A673 (cell line): ENCODE results near the gene PRKD1. TPM values are rescaled to one million over a fixed set of nuclear protein-coding genes. Genes with fewer than 3 reads are reported as not detected.

Experiments
- BruUV-seq: library from RNA; stranded (reverse); fragments of 400-500 nt; replicated peaks from 2 replicates; lab custom pipeline; 2021; lab: Mats Ljungman, UMichigan
- CTCF ChIA-PET: fragments of 300-600 bp; sonication (Branson Sonifier 250); formaldehyde crosslinking; loops from one replicate; lab custom pipeline; 2022; ENCODE audit warnings: antibody characterized with exemption; lab: Charles Lee
- POLR2A ChIA-PET: fragments of 300-600 bp; sonication (Branson Sonifier 250); formaldehyde crosslinking; loops from one replicate; lab custom pipeline; 2022; ENCODE audit warnings: antibody characterized with exemption; ENCODE audit not compliant: low non-redundant PET; lab: Charles Lee
- DNase-seq: peaks from one replicate; pipeline ENCODE4 v3.0.0-alpha.2; 2015; ENCODE audit warnings: low spot score
- H3K27ac ChIP-seq: fragments of 200-600 bp; sonication (generic); 2 replicates; pipeline ENCODE4 v1.5.1; 2016; ENCODE audit warnings: mixed run types, low read depth, mild to moderate bottlenecking, mixed read lengths, antibody characterized with exemption, low read length; ENCODE audit not compliant: poor library complexity, severe bottlenecking
- H3K27me3 ChIP-seq: fragments of 200-600 bp; sonication (generic); replicated peaks from 2 replicates; pipeline ENCODE4 v1.6.1; 2017; ENCODE audit warnings: mixed run types, low read depth, mild to moderate bottlenecking, mixed read lengths, antibody characterized with exemption, low read length; ENCODE audit not compliant: insufficient read depth, poor library complexity
- H3K36me3 ChIP-seq: fragments of 200-600 bp; sonication (generic); 2 replicates; pipeline ENCODE4 v1.6.1; 2016; ENCODE audit warnings: mixed run types, mild to moderate bottlenecking, mixed read lengths, antibody characterized with exemption, low read length; ENCODE audit not compliant: insufficient read depth, poor library complexity, severe bottlenecking
- H3K4me1 ChIP-seq: fragments of 200-600 bp; sonication (generic); 2 replicates; pipeline ENCODE4 v1.6.1; 2017; ENCODE audit warnings: mixed run types, mild to moderate bottlenecking, mixed read lengths, antibody characterized with exemption, low read length; ENCODE audit not compliant: insufficient read depth, poor library complexity, severe bottlenecking
- H3K4me3 ChIP-seq: fragments of 200-600 bp; sonication (generic); 2 replicates; pipeline ENCODE4 v1.5.1; 2016; ENCODE audit warnings: low read depth, mixed run types, mild to moderate bottlenecking, mixed read lengths, low read length; ENCODE audit not compliant: poor library complexity, severe bottlenecking
- H3K9me3 ChIP-seq: fragments of 200-600 bp; sonication (generic); 2 replicates; pipeline ENCODE4 v1.6.1; 2016; ENCODE audit warnings: mixed run types, low read depth, mild to moderate bottlenecking, mixed read lengths, antibody characterized with exemption, low read length; ENCODE audit not compliant: poor library complexity, severe bottlenecking
- EZH2 ChIP-seq: fragments of 200-600 bp; sonication (generic); IDR thresholded peaks from 2 replicates; pipeline ENCODE4 v1.6.1; 2017; ENCODE audit warnings: borderline replicate concordance, low read depth, mild to moderate bottlenecking, mixed read lengths, antibody characterized with exemption, low read length; ENCODE audit not compliant: poor library complexity, severe bottlenecking
- intact Hi-C: fragments of 100-400 bp; cut with micrococcal nuclease; formaldehyde crosslinking; loops from one replicate; pipeline ENCODE4 v1.10.0; 2022; ENCODE audit not compliant: unreplicated experiment
- total RNA-seq: library from RNA; stranded (reverse); gene quantifications from 2 replicates; pipeline ENCODE4 v1.2.3, GENCODE V29; 2021
- TF ChIP-seq, protein P1 (sequence below): fragments of 300-800, 200-600 bp; sonication (generic); conservative IDR thresholded peaks from 2 replicates; pipeline ENCODE4 v1.5.1; 2017; ENCODE audit warnings: low read depth, mild to moderate bottlenecking, antibody characterized with exemption, low read length, moderate library complexity, mixed read lengths

Gene PRKD1
- total RNA-seq, 1 experiment from 2014 or later, result 45.7 TPM

- TF ChIP-seq, protein P1, sequence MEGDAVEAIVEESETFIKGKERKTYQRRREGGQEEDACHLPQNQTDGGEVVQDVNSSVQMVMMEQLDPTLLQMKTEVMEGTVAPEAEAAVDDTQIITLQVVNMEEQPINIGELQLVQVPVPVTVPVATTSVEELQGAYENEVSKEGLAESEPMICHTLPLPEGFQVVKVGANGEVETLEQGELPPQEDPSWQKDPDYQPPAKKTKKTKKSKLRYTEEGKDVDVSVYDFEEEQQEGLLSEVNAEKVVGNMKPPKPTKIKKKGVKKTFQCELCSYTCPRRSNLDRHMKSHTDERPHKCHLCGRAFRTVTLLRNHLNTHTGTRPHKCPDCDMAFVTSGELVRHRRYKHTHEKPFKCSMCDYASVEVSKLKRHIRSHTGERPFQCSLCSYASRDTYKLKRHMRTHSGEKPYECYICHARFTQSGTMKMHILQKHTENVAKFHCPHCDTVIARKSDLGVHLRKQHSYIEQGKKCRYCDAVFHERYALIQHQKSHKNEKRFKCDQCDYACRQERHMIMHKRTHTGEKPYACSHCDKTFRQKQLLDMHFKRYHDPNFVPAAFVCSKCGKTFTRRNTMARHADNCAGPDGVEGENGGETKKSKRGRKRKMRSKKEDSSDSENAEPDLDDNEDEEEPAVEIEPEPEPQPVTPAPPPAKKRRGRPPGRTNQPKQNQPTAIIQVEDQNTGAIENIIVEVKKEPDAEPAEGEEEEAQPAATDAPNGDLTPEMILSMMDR, result no peak
- TF ChIP-seq EZH2, result no peak
- no peak overlapping the region for H3K4me3 ChIP-seq
- ChIA-PET POLR2A (no interaction called here), CTCF (no interaction called here)
- no TSS peak for BruUV-seq
- no peaks in the 10 kb centered on the region for H3K4me1 ChIP-seq
- no peaks in the 10 kb centered on the region for H3K9me3 ChIP-seq
- no peaks in the 10 kb centered on the region for H3K27me3 ChIP-seq
- H3K36me3 ChIP-seq, result peaks cover 3% of the 10 kb centered on the region
- intact Hi-C loops, result no loop called here
- no peak for DNase-seq
- H3K27ac ChIP-seq, result no peak overlapping the region
These were observed 300.5 kb downstream of the PRKD1 start for GRCh38 chr14:29627137-29627536.

- POLR2A ChIA-PET, result interaction anchor here (0.7 kb wide), 1 partner anchor 644 kb away, joined by 3 read pairs; no protein-coding TSS in a partner anchor
These were observed 309.2 kb downstream of the PRKD1 start for GRCh38 chr14:29618323-29619067.

GRCh38 chr14:29616922-29617321 lies 310.7 kb downstream of the PRKD1 start:
- Histone ChIP-seq H3K27ac (no peak overlapping the region), H3K4me3 (no peak overlapping the region), H3K36me3 (no peaks in the 10 kb centered on the region), H3K4me1 (no peaks in the 10 kb centered on the region), H3K9me3 (peaks cover 3% of the 10 kb centered on the region), H3K27me3 (no peaks in the 10 kb centered on the region)
- TF ChIP-seq, protein P1, result no peak
- no peak for TF ChIP-seq EZH2
- ChIA-PET POLR2A (no interaction called here), CTCF (no interaction called here)
- no peak for DNase-seq
- no TSS peak for BruUV-seq
- intact Hi-C loops, result no loop called here

More at GRCh38 chr14:29618323-29619067, 309.2 kb downstream of the PRKD1 start:
- no peak for DNase-seq
- no peak overlapping the region for H3K27ac ChIP-seq
- H3K9me3 ChIP-seq, result peaks cover 3% of the 10 kb centered on the region
- TF ChIP-seq EZH2, result no peak
- TF ChIP-seq, protein P1, result no peak
- BruUV-seq, result no TSS peak
- CTCF ChIA-PET, result no interaction called here
- no peak overlapping the region for H3K4me3 ChIP-seq
- peaks cover 3% of the 10 kb centered on the region for H3K36me3 ChIP-seq
- intact Hi-C loops, result no loop called here
- H3K4me1 ChIP-seq, result no peaks in the 10 kb centered on the region
- no peaks in the 10 kb centered on the region for H3K27me3 ChIP-seq
